Activated CD8-positive, alpha-beta T cell treated with anti-CD3 and anti-CD28 coated beads for 36 hours (primary cell): ENCODE data around the gene TSPAN32. TPM values are rescaled to one million over a fixed set of nuclear protein-coding genes. Genes with fewer than 3 reads are reported as not detected.

ENCODE experiments used
- ATAC-seq: fragments of 200-7000 bp; cut with Tn5 transposase; one replicate; pipeline ENCODE4 v1.10.0; 2021; ENCODE audit warnings: mild to moderate bottlenecking, moderate library complexity
- CTCF ChIA-PET: fragments of 350-600 bp; sonication (Branson Sonifier 250); formaldehyde crosslinking; loops from one replicate; lab custom pipeline; 2021; ENCODE audit warnings: antibody characterized with exemption; lab: Charles Lee
- POLR2A ChIA-PET: fragments of 350-600 bp; sonication (Branson Sonifier 250); formaldehyde crosslinking; loops from one replicate; lab custom pipeline; 2021; ENCODE audit warnings: antibody characterized with exemption; lab: Charles Lee
- DNase-seq: peaks from one replicate; pipeline ENCODE4 v3.0.0-alpha.2; 2020
- H3K27ac Mint-ChIP-seq: one replicate; pipeline ENCODE4 v1.8.0; 2021; ENCODE audit warnings: mild to moderate bottlenecking, mixed read lengths
- H3K27me3 Mint-ChIP-seq: one replicate; pipeline ENCODE4 v1.8.0; 2021; ENCODE audit warnings: mixed read lengths
- H3K36me3 Mint-ChIP-seq: one replicate; pipeline ENCODE4 v1.8.0; 2021; ENCODE audit warnings: low read depth, mixed read lengths
- H3K4me1 Mint-ChIP-seq: one replicate; pipeline ENCODE4 v1.8.0; 2021; ENCODE audit warnings: low read depth, mixed read lengths
- H3K4me3 Mint-ChIP-seq: one replicate; pipeline ENCODE4 v1.8.0; 2021; ENCODE audit warnings: mild to moderate bottlenecking, moderate library complexity, mixed read lengths
- H3K9me3 Mint-ChIP-seq: one replicate; pipeline ENCODE4 v1.8.0; 2021; ENCODE audit warnings: mixed read lengths
- intact Hi-C: fragments of 100-400 bp; cut with micrococcal nuclease; formaldehyde crosslinking; loops from one replicate; pipeline ENCODE4 v1.10.0; 2022
- total RNA-seq, 2 experiments: library from RNA; stranded (reverse); gene quantifications; one replicate each; pipeline ENCODE4 v1.2.3, GENCODE V29; 2021
- TF ChIP-seq, protein P1 (sequence below): fragments of 200-600 bp; IDR thresholded peaks from one replicate; pipeline ENCODE4 v1.8.0; 2022; ENCODE audit warnings: antibody characterized with exemption, mild to moderate bottlenecking

Gene TSPAN32, protein sequence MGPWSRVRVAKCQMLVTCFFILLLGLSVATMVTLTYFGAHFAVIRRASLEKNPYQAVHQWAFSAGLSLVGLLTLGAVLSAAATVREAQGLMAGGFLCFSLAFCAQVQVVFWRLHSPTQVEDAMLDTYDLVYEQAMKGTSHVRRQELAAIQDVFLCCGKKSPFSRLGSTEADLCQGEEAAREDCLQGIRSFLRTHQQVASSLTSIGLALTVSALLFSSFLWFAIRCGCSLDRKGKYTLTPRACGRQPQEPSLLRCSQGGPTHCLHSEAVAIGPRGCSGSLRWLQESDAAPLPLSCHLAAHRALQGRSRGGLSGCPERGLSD
- total RNA-seq, result 1 to 10 TPM; 3.1 to 4.9 TPM

DNA sequence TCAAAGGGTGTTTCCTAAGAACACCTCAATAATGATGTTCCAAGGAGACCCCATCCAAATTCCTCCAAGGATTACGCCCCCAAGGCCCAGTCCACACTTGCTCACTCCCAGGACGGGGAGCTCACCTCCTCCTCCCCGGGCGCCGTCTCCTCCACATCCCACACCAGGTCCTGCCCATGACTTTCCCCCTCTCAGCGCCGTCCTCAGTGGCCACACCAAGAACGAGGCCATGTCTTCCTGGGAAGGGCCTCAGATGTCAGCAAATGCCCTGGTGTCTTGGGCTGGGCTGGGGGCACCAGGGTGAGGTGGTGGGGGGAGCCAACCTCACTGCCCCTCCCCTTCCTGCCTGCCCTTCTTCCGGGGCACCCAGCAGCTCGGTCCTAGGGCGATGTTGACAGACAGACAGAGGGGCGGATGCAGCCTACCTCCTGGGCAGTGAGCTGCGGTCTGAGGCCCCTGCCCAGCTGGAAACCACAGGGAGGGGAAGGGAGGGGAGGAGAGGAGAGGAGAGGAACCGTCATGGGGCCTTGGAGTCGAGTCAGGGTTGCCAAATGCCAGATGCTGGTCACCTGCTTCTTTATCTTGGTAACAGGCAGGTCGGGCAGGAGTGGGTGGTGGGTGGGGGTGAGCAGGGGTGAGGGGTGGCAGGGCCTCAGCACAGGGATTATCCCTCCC is at the start of gene TSPAN32, which contains the start of gene C11orf21:
TSS of gene TSPAN32 (plus strand) at position 383 of the 675 bp plus-strand sequence. CDS start at position 520, 137 bp downstream.
TSS of gene C11orf21 (minus strand) at position 288 of the 675 bp plus-strand sequence. CDS start at position 178, 110 bp downstream.
- Mint-ChIP-seq H3K4me3 (peak within 1 kb of the TSS; percentile 78), H3K27me3 (no peaks in the 10 kb centered on the region), H3K4me1 (peaks cover 73% of the 10 kb centered on the region), H3K27ac (peak within 1 kb of the TSS; percentile 88), H3K9me3 (no peaks in the 10 kb centered on the region), H3K36me3 (no peaks in the 10 kb centered on the region)
- POLR2A ChIA-PET, result interaction anchor here (0.5 to 1.9 kb wide), 7 partner anchors 32 to 755 kb away, joined by 3 to 5 read pairs (median 3); partner anchors contain the start of genes ASCL2, CARS1, CD81 and TSSC4
- DNase-seq (peak; percentile 76), ATAC-seq (peak; percentile 43)
- intact Hi-C loops, result loop anchor here (10.0 kb wide), 1 partner anchor 593 kb away; no protein-coding TSS in a partner anchor
- TF ChIP-seq, protein P1, sequence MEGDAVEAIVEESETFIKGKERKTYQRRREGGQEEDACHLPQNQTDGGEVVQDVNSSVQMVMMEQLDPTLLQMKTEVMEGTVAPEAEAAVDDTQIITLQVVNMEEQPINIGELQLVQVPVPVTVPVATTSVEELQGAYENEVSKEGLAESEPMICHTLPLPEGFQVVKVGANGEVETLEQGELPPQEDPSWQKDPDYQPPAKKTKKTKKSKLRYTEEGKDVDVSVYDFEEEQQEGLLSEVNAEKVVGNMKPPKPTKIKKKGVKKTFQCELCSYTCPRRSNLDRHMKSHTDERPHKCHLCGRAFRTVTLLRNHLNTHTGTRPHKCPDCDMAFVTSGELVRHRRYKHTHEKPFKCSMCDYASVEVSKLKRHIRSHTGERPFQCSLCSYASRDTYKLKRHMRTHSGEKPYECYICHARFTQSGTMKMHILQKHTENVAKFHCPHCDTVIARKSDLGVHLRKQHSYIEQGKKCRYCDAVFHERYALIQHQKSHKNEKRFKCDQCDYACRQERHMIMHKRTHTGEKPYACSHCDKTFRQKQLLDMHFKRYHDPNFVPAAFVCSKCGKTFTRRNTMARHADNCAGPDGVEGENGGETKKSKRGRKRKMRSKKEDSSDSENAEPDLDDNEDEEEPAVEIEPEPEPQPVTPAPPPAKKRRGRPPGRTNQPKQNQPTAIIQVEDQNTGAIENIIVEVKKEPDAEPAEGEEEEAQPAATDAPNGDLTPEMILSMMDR, result no peak
- CTCF ChIA-PET, result interaction anchor here (1.3 to 13.9 kb wide), 6 partner anchors 8 to 232 kb away, joined by 4 to 381 read pairs (median 14); no protein-coding TSS in a partner anchor

DNA sequence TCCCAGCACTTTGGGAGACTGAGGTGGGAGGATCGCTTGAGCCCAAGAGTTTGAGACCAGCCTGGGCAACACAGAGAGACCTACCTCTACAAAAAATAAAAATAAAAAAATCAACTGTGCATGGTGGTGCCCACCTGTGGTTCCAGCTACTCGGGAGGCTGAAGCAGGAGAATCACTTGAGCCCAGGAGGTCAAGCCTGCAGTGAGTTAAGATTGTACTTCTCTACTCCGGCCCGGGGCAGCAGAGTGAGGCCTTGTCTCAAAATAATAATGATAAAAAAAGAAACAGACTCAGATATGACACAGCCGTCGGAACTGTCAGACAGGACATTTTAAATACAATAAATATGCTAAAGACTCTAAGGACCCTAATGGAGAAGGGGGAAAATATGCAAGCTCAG is 49.8 kb upstream of the TSPAN32 start:
- Mint-ChIP-seq H3K9me3 (peaks cover 2% of the 10 kb centered on the region), H3K4me3 (no peak overlapping the region), H3K27me3 (no peaks in the 10 kb centered on the region), H3K27ac (no peak overlapping the region), H3K4me1 (no peaks in the 10 kb centered on the region), H3K36me3 (no peaks in the 10 kb centered on the region)
- intact Hi-C loops, result no loop called here
- ChIA-PET CTCF (interaction anchor here (0.8 kb wide), 1 partner anchor 53 kb away, joined by 4 read pairs; no protein-coding TSS in a partner anchor), POLR2A (no interaction called here)
- DNase-seq, result no peak
- TF ChIP-seq, protein P1, result no peak
- no peak for ATAC-seq

DNA sequence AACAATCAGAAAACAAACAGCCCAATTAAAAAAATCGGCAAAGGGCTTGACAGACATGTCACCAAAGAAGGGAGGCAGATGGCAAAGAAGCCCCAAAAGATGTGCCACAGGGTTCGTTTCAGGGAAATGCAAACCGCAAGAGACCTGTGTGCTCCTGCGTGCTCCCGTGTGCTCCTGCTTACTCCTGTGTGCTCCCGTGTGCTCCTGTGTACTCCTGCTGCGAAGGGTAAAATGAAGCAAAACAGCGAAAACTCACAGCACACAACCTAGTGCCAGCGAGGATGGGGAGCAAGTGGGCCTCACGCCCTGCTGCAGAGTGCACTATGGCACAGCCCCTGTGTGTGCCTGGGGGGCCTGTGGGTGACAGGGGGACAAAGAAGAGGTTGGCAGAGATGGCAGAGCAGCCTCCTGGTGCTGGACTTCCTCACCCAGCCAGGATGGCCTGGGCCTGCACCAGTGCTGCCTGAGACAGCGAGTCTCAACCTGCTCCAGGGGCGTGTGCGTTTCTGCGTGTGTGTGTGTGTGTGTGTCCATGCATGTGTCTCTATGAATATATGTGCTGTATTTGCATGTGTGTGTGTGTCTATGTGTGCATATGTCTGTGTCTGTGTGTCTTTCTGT is 45.4 kb upstream of the TSPAN32 start:
- Mint-ChIP-seq H3K27me3 (no peaks in the 10 kb centered on the region), H3K9me3 (peaks cover 2% of the 10 kb centered on the region), H3K27ac (no peak overlapping the region), H3K4me1 (no peaks in the 10 kb centered on the region), H3K4me3 (no peak overlapping the region), H3K36me3 (no peaks in the 10 kb centered on the region)
- intact Hi-C loops, result no loop called here
- CTCF ChIA-PET, result no interaction called here
- no peak for ATAC-seq
- POLR2A ChIA-PET, result no interaction called here
- TF ChIP-seq, protein P1, result no peak
- DNase-seq, result no peak

DNA sequence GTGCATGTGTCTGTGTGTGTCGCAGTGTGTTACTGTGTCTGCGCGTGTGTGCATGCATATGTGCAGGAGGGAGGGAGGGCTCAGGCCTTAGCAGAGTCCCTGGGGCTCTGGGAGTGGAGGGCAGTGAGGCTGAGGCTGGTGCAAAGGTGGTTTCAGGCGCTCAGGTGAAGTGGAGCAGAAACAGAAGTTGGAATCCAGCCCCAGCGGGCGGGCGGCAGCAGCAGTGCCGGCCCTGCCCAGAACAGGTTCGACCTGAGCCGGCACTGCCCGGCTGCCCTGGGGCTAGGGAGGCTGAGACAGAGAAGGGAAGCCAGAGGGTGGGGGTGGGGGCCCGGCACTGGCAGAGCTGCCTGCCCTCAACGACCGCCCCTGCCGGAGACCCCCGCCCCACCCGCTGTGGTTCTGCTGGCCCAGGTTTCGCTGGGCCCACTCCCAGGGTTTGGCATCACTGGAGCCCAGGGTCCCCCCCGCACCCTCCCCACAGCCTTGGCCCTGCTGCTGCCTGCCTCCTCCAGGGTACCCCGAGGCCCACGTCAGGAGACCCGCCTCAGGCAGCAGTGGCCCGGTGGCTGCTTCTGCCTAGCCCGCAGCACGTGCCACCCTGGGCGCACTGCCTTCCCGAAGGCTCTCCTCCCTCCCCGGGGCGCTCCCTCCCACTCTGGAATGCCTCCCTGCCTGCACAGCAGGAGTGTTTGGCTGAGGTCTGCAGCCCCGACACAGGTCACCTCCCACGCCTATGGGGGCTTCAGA is 44.7 kb upstream of the TSPAN32 start:
- DNase-seq, result no peak
- H3K9me3 Mint-ChIP-seq, result peaks cover 2% of the 10 kb centered on the region
- no peaks in the 10 kb centered on the region for H3K27me3 Mint-ChIP-seq
- TF ChIP-seq, protein P1, result no peak
- no peak overlapping the region for H3K4me3 Mint-ChIP-seq
- POLR2A ChIA-PET, result no interaction called here
- intact Hi-C loops, result no loop called here
- CTCF ChIA-PET, result no interaction called here
- no peaks in the 10 kb centered on the region for H3K4me1 Mint-ChIP-seq
- H3K36me3 Mint-ChIP-seq, result no peaks in the 10 kb centered on the region
- H3K27ac Mint-ChIP-seq, result no peak overlapping the region
- no peak for ATAC-seq
